GM18498 (cell line): Measurements from ENCODE around the gene FBXO21.
"Not testable (repeated sequence)": the region's sequence is repeated elsewhere in the genome, so short reads cannot be mapped to it uniquely, and the experiment has no call there.

ENCODE experiments used
- ATAC-seq: cut with Tn5 transposase; IDR thresholded peaks from one replicate; pipeline ENCODE4 v1.9.1; 2021; ENCODE audit warnings: mild to moderate bottlenecking, moderate library complexity; ENCODE audit not compliant: unreplicated experiment

Gene FBXO21

DNA sequence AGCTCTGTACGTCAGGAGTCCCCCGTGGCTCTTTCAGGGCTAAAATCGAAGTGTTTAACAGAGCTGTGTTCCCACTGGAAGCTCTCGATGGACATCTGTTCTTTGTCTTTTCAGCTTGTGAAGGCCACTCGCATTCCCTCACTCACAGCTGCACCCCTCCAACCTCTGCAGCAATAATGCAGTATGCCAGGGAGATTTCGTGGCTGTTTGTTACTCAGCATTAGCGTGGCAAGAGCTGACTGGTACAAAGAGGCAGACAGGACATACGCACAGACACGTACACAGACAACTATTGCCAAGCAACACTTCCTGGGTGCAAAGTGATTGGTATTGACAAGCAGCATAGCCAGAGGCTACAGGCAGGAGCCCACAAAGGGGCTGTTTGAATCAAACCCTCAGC lies 11.8 kb upstream of the FBXO21 start:
- no peak for ATAC-seq

DNA sequence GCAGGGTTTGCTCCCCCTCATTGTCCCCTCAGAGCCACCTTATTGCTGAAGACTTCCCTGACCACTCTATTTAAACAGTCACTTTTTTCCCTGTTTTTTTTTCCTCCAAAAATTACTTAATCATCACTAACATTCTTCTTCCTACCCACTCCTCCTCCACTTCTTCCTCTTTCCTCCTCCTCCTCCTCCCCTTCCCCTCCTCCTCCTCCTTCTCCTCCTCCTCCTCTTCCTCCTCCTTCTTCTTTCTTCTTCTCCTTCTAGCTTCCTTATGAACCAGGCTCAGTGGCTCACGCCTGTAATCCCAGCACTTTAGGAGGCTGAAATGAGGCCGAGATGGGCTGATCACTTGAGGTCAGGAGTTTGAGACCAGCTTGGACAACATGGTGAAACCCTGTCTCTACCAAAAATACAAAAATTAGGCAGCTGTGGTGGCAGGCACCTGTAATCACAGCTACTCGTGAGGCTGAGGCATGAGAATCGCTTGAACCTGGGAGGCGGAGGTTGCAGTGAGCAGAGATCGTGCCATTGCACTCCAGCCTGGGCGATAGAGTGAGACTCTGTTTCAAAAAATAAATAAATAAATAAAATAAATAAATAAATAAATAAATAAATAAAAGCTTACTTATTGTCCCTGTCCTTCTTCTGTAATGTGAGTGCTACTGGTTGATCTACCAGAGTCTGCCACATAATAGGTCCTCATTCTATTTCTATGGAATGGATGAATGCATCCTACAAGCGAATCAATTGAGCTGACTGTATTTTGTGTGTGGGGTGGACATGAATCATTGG lies 9.9 kb upstream of the FBXO21 start:
- not testable (repeated sequence) for ATAC-seq

DNA sequence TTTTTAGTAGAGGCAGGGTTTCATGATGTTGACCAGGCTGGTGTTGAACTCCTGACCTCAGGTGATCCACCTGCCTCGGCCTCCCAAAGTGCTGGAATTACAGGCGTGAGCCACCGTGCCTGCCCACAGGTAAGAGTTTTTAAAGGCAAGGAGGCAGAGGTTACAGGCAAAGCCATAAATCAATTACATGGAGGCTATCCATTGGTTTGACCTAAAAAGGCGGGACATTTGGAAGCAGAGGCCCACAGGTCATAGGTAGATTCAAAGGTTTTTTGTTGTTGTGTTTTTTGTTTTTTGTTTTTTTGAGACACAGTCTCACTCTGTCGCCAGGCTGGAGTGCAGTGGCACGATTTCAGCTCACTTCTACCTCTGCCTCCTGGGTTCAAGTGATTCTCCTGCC lies 6.1 kb upstream of the FBXO21 start:
- ATAC-seq = not testable (repeated sequence)

DNA sequence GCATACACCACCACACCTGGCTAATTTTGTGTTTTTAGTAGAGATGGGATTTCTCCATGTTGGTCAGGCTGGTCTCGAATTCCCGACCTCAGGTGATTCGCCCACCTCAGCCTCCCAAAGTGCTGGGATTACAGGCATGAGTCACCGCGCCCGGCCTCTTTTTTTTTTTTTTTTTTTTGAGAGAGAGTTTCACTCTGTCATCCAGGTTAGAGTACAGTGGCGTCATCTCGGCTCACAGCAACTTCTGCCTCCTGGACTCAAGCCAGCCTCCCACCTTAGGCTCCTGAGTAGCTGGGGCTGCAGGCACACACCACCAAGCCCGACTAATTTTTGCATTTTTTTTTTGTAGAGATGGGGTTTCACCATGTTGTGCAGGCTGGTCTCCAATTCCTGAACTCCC lies 4.8 kb upstream of the FBXO21 start:
- ATAC-seq = not testable (repeated sequence)

DNA sequence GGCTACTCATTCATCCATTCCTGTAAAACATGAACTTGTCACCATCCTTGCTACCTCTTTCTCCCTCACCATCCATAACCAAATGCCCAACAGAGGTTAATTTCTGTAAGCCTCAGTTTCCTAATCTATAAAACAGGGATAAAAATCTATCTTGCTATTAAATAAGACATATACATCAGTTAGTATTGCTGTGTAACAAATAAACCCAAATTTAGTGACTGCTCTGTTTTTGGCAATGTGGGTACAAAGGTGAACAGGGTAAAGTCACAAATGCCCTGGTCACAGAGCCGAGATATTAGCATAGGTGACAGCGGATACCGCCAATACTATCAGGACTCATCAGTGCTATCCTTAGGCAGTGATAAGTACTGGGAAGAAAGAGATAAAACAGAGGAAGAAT lies 3.6 kb upstream of the FBXO21 start:
- no peak for ATAC-seq

DNA sequence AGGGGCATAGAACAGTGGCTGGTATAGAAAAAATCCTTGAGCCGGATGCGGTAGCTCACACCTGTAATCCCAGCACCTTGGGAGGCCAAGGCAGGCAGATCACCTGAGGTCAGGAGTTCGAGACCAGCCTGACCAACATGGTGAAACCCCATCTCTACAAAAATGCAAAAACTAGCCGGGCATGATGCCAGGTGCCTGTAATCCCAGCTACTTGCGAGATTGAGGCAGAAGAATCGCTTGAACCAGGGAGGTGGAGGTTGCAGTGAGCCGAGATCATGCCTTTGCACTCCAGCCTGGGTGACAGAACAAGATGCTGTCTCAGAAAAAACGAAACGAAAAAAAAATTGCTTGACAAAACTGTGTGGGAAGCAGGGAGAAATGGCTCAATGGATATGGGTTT lies 2.3 kb upstream of the FBXO21 start:
- ATAC-seq = not testable (repeated sequence)

DNA sequence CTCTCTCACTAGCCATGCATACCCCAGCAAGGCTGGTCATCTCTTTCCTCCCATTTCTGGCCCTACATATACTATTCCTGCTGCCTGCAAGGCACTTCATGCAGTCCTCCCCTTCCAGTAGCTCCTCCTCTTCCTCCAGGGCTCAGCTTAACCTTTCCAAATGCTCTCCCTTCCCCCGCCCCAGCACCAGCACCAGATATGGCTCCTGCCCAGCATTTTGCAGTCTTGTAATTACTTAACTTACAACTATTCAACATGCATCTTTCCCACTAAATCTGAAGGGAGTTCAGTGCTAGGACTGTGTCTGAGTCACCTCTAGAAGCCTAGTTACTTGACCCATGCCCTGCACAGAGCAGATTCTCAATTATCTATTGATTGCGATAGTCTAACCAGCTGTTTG lies 1.8 kb upstream of the FBXO21 start:
- no peak for ATAC-seq

DNA sequence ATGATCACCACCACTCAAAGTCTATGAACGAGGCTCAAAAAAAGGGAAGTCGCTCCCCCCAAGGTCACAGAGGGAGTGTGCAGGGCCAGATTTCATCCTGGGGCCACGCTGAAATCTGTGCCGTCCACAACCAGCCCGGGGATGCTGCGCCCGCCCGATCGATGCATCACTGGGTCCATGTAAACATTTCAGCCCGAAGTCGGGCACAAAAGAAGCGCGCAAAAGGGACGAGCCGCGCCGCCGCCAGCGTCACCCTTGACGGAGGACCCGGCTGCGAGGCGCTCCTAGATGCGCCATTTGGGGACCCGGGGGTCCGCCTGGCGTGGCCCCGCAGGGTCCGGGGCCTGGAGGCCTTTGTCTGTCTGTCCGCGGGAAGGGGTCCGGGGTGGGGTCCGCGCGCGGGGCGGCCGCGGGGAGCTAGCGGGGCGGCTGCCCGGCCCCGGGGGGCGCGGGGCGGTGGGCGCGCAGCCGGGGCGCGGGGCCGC lies 503 bp downstream of the FBXO21 start:
- peak; percentile 46 for ATAC-seq

DNA sequence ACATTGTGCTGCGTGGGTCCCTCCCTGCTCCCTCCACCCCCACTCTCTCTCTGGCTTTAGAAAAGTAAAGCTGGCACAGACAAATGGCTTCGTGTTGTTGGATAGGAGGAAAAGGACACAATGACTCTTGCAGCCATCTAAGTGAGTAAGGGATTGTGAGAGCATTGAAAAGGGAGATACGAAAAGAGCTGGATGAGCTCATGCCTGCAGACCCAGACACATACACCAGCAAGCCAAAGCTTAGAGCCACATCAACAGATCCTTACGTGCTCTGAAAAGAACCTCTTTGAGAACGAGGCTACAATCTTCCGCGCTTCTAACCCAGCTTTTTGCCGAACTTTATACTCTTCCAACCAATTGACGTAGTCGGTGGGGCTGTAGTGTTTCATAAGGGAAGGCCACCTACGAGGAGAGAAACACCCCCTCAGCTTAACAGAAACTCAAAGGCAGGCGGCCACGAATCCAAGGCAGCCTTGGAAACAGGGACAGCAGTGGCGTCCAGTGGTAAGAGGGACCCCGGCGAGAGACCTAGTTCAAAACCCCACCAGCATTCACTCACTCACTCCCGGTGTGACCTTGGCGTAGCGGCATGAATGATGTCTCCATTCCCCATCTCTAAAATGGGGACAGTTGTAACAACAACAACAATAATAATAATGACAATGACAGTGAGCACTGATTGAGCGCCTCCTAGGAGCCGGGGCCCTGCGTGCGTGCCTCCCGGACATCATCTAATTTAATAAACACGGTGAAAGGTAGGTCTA lies 1.1 kb downstream of the FBXO21 start:
- ATAC-seq = no peak

DNA sequence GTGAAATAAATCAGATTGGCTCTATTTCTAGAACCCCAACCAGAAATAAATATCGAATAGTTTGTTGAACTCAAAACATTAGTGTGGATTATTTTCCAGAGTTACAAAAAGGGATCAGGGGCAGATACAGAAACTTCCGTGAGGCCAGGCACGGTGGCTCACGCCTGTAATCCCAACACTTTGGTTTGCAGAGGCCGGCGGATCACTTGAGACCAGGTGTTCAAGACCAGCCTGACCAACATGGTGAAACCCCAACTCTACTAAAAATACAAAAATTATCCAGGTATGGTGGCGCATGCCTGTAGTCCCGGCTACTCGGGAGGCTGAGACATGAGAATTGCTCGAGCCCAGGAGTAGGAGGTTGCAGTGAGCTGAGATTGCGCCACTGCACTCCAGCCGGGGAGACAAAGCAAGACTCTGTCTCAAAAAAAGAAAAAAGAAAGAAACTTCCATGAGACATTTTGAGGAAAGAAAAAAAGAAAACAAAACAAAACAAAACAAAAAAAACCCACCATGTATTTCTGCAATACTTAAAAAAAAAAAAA lies 2.1 kb downstream of the FBXO21 start:
- no peak for ATAC-seq

DNA sequence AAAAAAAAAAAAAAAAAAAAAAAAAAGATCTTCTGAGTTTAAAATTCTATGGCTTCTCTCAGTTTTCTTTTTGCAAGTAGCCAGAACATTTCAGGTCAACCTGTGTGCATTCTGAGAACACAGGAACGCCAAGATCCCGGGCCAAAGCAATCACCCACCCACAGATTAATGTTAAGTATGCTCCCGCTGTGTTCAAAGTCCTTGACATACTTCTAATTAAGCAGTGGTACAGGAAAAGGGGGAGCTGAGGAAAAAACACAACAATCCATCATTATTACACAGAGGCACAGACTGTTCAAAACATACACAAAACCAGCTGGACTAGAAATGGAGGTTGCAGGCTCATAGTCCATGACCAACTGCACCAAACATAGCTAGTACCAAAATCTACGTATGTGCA lies 2.8 kb downstream of the FBXO21 start:
- no peak for ATAC-seq

DNA sequence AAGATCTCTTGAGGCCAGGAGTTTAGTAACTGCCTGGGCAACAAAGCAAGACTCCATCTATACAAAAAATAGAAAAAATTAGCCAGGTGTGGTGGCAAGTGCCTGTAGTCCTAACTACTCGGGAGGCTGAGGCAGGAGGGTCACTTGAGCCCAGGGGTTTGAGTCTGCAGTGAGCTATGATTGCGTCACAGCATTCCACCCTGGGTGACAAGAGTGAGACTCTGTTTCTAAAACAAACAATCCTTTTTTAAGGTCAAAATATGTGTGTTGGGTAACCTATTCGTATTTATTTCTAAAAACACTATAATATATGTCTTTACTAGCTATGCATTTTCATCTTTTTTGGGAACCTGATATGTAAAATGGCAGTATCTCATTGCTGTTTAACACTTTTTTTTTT lies 7.4 kb downstream of the FBXO21 start:
- no peak for ATAC-seq

DNA sequence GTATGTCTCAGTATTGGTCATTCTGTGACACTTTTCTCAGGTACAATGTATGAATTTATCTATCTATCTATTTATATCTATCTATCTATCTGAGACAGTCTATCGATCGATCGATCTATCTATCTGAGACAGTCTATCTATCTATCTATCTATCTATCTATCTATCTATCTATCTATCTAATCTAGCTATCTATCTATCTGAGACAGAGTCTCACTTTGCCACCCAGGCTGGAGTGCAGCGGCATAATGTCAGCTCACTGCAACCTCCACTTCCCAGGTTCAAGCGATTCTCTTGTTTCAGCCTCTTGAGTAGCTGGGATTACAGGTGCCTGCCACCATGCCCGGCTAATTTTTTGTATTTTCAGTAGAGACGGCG lies 8.8 kb downstream of the FBXO21 start:
- not testable (repeated sequence) for ATAC-seq

DNA sequence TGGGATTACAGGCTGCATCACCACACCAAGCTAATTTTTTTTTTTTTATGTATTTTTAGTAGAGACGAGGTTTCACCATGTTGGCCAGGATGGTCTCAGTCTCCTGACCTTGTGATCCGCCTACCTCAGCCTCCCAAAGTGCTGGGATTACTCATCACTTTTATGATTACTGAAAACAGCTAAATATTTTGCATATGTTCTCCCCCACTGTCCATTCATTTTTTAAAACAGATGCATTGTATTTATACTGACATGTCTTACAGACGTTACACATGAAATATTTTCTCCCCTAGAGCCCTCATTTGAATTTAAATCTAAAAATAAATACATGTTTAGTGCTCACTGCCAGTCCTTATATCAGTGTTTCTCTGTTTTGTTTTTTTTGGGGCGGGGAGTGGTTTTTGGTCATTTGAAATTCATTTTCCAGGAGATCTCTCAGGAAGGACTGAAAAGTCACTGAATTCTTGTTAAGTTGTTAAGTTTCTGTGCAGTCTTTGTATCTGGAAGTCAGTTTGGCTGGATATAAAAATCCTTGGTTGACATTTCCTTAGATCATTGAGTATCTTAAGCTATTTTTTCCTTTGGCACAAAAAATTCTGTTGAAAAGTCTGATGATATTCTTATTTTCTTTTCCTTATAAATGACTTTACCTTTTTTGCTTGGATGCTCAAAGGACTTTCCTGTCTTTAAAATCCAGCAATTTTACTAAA lies 9.4 kb downstream of the FBXO21 start:
- ATAC-seq = no peak

DNA sequence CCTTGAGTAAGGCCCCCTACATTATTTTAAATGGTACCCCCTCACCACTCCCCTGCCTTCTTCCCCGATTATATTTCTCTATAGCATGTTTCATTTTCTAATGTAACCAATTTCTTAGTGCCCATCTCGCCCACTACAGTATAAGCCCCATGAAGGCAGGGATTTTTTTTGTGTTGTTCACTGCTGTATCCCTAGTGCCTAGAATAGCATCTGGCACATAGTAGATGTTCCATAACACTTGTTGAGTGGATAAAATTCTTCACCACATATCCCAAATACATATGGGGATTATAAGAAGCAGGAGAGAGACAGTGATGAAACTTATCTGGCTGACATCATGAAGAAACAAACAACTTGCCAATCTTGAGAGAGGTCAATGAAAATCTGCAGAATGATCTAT lies 11.5 kb downstream of the FBXO21 start:
- ATAC-seq = no peak

DNA sequence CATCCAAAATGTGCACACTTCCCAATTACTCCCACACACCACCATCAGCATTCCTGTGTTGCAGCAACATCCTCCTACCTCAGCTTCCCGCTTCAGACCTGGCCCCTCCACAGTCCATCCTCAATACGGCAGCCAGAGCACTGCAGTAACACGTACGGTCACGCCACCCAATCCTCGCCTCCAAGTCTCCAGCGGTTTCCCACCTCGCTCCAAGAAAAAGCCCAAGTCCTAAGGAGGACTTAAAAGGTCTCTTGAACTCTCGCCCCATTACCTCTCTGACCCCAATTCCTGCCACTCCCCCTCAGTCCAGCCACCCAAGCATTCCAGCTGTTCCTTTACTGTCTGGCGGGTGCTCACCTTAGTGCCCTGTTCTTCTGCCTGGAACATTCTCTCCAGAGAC lies 12.0 kb downstream of the FBXO21 start:
- ATAC-seq = no peak

DNA sequence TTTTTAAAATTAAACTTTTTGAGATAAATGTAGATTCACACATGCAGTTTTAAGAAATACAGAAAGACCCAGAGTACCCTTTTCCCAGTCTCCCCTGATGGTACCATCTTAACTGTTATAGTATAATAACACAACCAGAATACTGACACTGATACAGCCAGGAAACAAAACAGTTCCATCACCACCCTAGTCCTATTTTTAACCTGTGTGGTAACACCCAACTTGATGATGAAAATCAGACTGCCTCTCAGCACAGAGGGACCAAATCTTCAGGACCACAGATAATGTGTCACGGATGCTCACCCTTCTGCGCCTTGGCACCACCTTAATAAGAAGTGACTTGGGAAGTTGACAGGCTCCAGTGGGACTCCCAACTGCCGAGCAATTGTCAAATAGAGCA lies 18.1 kb downstream of the FBXO21 start:
- ATAC-seq = no peak

DNA sequence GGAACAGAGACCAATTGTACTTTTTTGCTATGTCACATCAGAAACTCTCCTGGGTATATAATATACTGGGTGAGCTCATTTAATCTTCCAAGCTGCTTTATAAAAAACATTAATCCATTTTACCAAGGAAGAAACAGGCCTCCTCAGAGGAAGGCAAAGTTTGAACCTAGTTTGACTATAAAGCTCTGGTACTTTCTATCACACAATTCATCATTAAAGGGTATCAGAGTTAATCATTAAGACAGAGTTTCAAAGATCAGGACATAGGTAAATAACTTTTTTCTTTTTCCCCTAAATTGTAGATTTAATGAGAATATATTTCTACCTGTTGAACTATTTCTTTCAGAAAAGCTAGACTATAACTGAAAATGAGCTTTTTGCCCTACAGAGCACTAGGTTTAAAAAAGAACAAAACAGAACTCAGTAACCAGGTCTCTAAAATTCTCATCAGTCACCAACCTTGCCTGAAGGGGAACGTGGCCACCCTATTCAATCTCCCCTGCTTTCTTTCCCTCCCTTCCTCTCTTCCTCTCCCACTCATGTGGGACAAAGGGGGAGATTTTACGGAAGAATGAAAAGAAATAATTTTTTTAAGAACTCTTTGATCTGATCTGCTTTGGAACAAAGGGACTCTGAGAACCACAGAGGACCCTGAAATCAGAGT lies 18.6 kb downstream of the FBXO21 start:
- ATAC-seq = no peak

DNA sequence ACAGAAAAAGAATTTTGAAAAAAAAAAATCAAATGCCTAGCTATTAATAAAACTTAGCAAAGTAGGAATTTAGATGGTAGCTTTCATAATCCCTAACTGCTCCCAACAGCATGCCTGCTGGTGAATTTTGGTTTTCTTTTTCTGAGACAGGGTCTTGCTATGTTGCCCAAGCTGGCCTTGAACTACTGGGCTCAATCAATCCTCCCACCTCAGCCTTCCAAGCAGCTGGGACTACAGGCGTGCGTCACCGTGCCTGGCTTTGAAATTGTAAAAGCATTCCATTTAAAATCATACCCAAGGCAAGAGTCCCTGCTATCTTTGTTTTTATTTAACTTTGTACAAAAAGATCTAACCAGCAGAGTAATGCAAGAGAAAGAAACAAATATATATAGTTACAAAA lies 20.7 kb downstream of the FBXO21 start:
- no peak for ATAC-seq

DNA sequence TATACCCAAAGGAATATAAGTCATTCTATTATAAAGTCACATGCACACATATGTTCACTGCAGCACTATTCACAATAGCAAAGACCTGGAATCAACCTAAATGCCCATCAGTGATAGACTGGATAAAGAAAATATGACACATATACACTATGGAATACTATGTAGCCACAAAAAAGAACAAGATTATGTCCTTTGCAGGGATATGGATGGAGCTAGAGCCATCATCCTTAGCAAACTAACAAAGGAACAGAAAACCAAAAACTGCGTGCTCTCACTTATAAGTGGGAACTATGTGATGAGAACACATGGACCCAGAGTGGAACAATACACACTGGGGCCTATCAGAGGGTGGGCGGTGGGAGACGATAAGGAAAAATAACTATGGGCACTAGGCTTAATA lies 21.3 kb downstream of the FBXO21 start:
- no peak for ATAC-seq

DNA sequence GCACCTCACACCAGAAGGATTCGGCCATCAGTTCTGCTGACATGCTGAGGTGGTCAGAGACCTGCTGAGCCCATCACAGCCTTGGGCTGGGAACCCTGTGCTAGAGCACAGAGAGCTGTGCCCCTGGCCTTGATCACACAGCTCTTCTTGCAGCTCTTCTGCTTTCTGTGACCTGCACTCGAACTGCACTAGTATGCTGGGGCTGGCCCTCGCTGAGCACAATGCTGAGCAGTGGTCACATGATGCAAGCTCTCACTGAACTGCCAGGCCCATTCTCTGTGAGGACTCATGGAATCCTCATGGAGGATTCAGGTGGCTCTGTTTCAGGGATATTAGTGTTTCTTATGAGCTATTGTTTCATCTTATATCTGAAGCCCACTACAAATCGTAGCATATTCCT lies 22.5 kb downstream of the FBXO21 start:
- ATAC-seq = no peak
